ENCODE measurements around the gene DYNLL1. TPM values are rescaled to one million over a fixed set of nuclear protein-coding genes. Genes with fewer than 3 reads are reported as not detected.
"Not testable (repeated sequence)": the region's sequence is repeated elsewhere in the genome, so short reads cannot be mapped to it uniquely, and the experiment has no call there.

Gene DYNLL1
- total RNA-seq, 1 experiment from 2014 or later, result 447 TPM

- DNase-seq (ENCODE audit: low read depth, low spot score), result peak; percentile 36
- in situ Hi-C loops (cut with HindIII; ENCODE audit: low pct_unique_long_range_greater_than_20kb, low sequenced_read_pairs), result no loop called here
Observed at GRCh38 chr12:120470150-120470784, 25.6 kb upstream of the DYNLL1 start.

- in situ Hi-C loops (cut with HindIII; ENCODE audit: low pct_unique_long_range_greater_than_20kb, low sequenced_read_pairs), result no loop called here
- no peak for DNase-seq (ENCODE audit: low read depth, low spot score)
Observed at GRCh38 chr12:120472521-120472920, 23.4 kb upstream of the DYNLL1 start.

- DNase-seq (ENCODE audit: low read depth, low spot score), result no peak
Observed at GRCh38 chr12:120473807-120474615, 21.9 kb upstream of the DYNLL1 start.

GRCh38 chr12:120474616-120474960 lies 21.3 kb upstream of the DYNLL1 start:
- in situ Hi-C loops (cut with HindIII; ENCODE audit: low pct_unique_long_range_greater_than_20kb, low sequenced_read_pairs), result no loop called here

More at GRCh38 chr12:120473807-120474615, 21.9 kb upstream of the DYNLL1 start:
- in situ Hi-C loops (cut with HindIII; ENCODE audit: low pct_unique_long_range_greater_than_20kb, low sequenced_read_pairs), result no loop called here

GRCh38 chr12:120475643-120476042 lies 20.3 kb upstream of the DYNLL1 start:
- in situ Hi-C loops (cut with HindIII; ENCODE audit: low pct_unique_long_range_greater_than_20kb, low sequenced_read_pairs), result no loop called here

More at GRCh38 chr12:120474616-120474960, 21.3 kb upstream of the DYNLL1 start:
- no peak for DNase-seq (ENCODE audit: low read depth, low spot score)

GRCh38 chr12:120479458-120479857 lies 16.5 kb upstream of the DYNLL1 start:
- in situ Hi-C loops (cut with HindIII; ENCODE audit: low pct_unique_long_range_greater_than_20kb, low sequenced_read_pairs), result no loop called here
- no peak for DNase-seq (ENCODE audit: low read depth, low spot score)

More at GRCh38 chr12:120475643-120476042, 20.3 kb upstream of the DYNLL1 start:
- DNase-seq (ENCODE audit: low read depth, low spot score), result no peak

GRCh38 chr12:120480211-120480610 lies 15.7 kb upstream of the DYNLL1 start:
- in situ Hi-C loops (cut with HindIII; ENCODE audit: low pct_unique_long_range_greater_than_20kb, low sequenced_read_pairs), result no loop called here
- no peak for DNase-seq (ENCODE audit: low read depth, low spot score)

- in situ Hi-C loops (cut with HindIII; ENCODE audit: low pct_unique_long_range_greater_than_20kb, low sequenced_read_pairs), result no loop called here
- DNase-seq (ENCODE audit: low read depth, low spot score), result no peak
Observed at GRCh38 chr12:120481022-120481767, 14.7 kb upstream of the DYNLL1 start.

GRCh38 chr12:120483621-120484020 lies 12.3 kb upstream of the DYNLL1 start:
- DNase-seq (ENCODE audit: low read depth, low spot score), result no peak
- in situ Hi-C loops (cut with HindIII; ENCODE audit: low pct_unique_long_range_greater_than_20kb, low sequenced_read_pairs), result no loop called here

GRCh38 chr12:120485961-120486881 lies 9.7 kb upstream of the DYNLL1 start:
- DNase-seq (ENCODE audit: low read depth, low spot score), result no peak
- in situ Hi-C loops (cut with HindIII; ENCODE audit: low pct_unique_long_range_greater_than_20kb, low sequenced_read_pairs), result no loop called here

- DNase-seq (ENCODE audit: low read depth, low spot score); in situ Hi-C loops (cut with HindIII; ENCODE audit: low pct_unique_long_range_greater_than_20kb, low sequenced_read_pairs): not testable (repeated sequence)
Observed at GRCh38 chr12:120487552-120487951, 8.4 kb upstream of the DYNLL1 start.

GRCh38 chr12:120488057-120488640 lies 7.8 kb upstream of the DYNLL1 start:
- DNase-seq (ENCODE audit: low read depth, low spot score), result no peak

GRCh38 chr12:120489018-120489417 lies 6.9 kb upstream of the DYNLL1 start:
- in situ Hi-C loops (cut with HindIII; ENCODE audit: low pct_unique_long_range_greater_than_20kb, low sequenced_read_pairs), result no loop called here
- DNase-seq (ENCODE audit: low read depth, low spot score), result no peak

More at GRCh38 chr12:120488057-120488640, 7.8 kb upstream of the DYNLL1 start:
- in situ Hi-C loops (cut with HindIII; ENCODE audit: low pct_unique_long_range_greater_than_20kb, low sequenced_read_pairs), result no loop called here

GRCh38 chr12:120490325-120490724 lies 5.6 kb upstream of the DYNLL1 start:
- in situ Hi-C loops (cut with HindIII; ENCODE audit: low pct_unique_long_range_greater_than_20kb, low sequenced_read_pairs), result no loop called here
- DNase-seq (ENCODE audit: low read depth, low spot score), result no peak

GRCh38 chr12:120490833-120491512 lies 4.9 kb upstream of the DYNLL1 start:
- DNase-seq (ENCODE audit: low read depth, low spot score), result no peak
- in situ Hi-C loops (cut with HindIII; ENCODE audit: low pct_unique_long_range_greater_than_20kb, low sequenced_read_pairs), result no loop called here

GRCh38 chr12:120495186-120495730 lies 655 bp upstream of the DYNLL1 start:
- in situ Hi-C loops (cut with HindIII; ENCODE audit: low pct_unique_long_range_greater_than_20kb, low sequenced_read_pairs), result no loop called here
- DNase-seq (ENCODE audit: low read depth, low spot score), result no peak
